ENCODE data around the gene USP9X. TPM values are rescaled to one million over a fixed set of nuclear protein-coding genes. Genes with fewer than 3 reads are reported as not detected.
"Not testable (repeated sequence)": the region's sequence is repeated elsewhere in the genome, so short reads cannot be mapped to it uniquely, and the experiment has no call there.

USP9X gene
- polyA plus RNA-seq, 2 donors = 8.6 to 13.7 TPM

- Histone ChIP-seq H3K27me3 (ENCODE audit: control insufficient read depth in 1 of 2, insufficient read depth in 2 of 2, low read length in 2 of 2) (no peaks in the 10 kb centered on the region), H3K36me3 (ENCODE audit: control insufficient read depth in 2 of 2, insufficient read depth in 2 of 2, low read length in 1 of 2) (no peaks in the 10 kb centered on the region), H3K4me1 (ENCODE audit: control insufficient read depth in 2 of 2, insufficient read depth in 2 of 2, low read length in 1 of 2) (peaks cover 2 to 4% of the 10 kb centered on the region in 2 donors), H3K27ac (ENCODE audit: low read depth in 2 of 2, low read length in 1 of 2) (no peak overlapping the region), H3K4me3 (ENCODE audit: low read depth in 1 of 2, low read length in 2 of 2) (no peak overlapping the region), H3K9me3 (ENCODE audit: control insufficient read depth in 2 of 2, insufficient read depth in 1 of 2, low read depth in 1 of 2, low read length in 1 of 2) (no peaks in the 10 kb centered on the region)
- WGBS, 2 donors = 55 to 64% methylated on average over 7 of the region's 7 CpGs
Observed at GRCh38 chrX:41096339-41096955, 11.2 kb downstream of the USP9X start.

GRCh38 chrX:41097326-41097725 lies 12.1 kb downstream of the USP9X start:
- Histone ChIP-seq H3K27me3 (ENCODE audit: control insufficient read depth in 1 of 2, insufficient read depth in 2 of 2, low read length in 2 of 2) (no peaks in the 10 kb centered on the region), H3K4me1 (ENCODE audit: control insufficient read depth in 2 of 2, insufficient read depth in 2 of 2, low read length in 1 of 2) (peaks cover 0 to 4% of the 10 kb centered on the region in 2 donors), H3K9me3 (ENCODE audit: control insufficient read depth in 2 of 2, insufficient read depth in 1 of 2, low read depth in 1 of 2, low read length in 1 of 2) (no peaks in the 10 kb centered on the region), H3K4me3 (ENCODE audit: low read depth in 1 of 2, low read length in 2 of 2) (no peak overlapping the region), H3K36me3 (ENCODE audit: control insufficient read depth in 2 of 2, insufficient read depth in 2 of 2, low read length in 1 of 2) (no peaks in the 10 kb centered on the region), H3K27ac (ENCODE audit: low read depth in 2 of 2, low read length in 1 of 2) (no peak overlapping the region)

GRCh38 chrX:41100200-41100599 lies 15.0 kb downstream of the USP9X start:
- Histone ChIP-seq H3K9me3 (ENCODE audit: control insufficient read depth in 2 of 2, insufficient read depth in 1 of 2, low read depth in 1 of 2, low read length in 1 of 2) (no peaks in the 10 kb centered on the region), H3K27ac (ENCODE audit: low read depth in 2 of 2, low read length in 1 of 2) (no peak overlapping the region), H3K36me3 (ENCODE audit: control insufficient read depth in 2 of 2, insufficient read depth in 2 of 2, low read length in 1 of 2) (no peaks in the 10 kb centered on the region), H3K27me3 (ENCODE audit: control insufficient read depth in 1 of 2, insufficient read depth in 2 of 2, low read length in 2 of 2) (no peaks in the 10 kb centered on the region), H3K4me3 (ENCODE audit: low read depth in 1 of 2, low read length in 2 of 2) (no peak overlapping the region), H3K4me1 (ENCODE audit: control insufficient read depth in 2 of 2, insufficient read depth in 2 of 2, low read length in 1 of 2) (peaks cover 0 to 4% of the 10 kb centered on the region in 2 donors)
- WGBS, 2 donors = 46 to 56% methylated on average over 3 of the region's 3 CpGs

- H3K4me3 ChIP-seq (ENCODE audit: low read depth in 1 of 2, low read length in 2 of 2) = no peak overlapping the region
- H3K4me1 ChIP-seq (ENCODE audit: control insufficient read depth in 2 of 2, insufficient read depth in 2 of 2, low read length in 1 of 2) = peaks cover 0 to 4% of the 10 kb centered on the region in 2 donors
- H3K36me3 ChIP-seq (ENCODE audit: control insufficient read depth in 2 of 2, insufficient read depth in 2 of 2, low read length in 1 of 2) = no peaks in the 10 kb centered on the region
- WGBS, 2 donors = 90 to 94% methylated on average over 4 of the region's 4 CpGs
- H3K27me3 ChIP-seq (ENCODE audit: control insufficient read depth in 1 of 2, insufficient read depth in 2 of 2, low read length in 2 of 2) = no peaks in the 10 kb centered on the region
- H3K9me3 ChIP-seq (ENCODE audit: control insufficient read depth in 2 of 2, insufficient read depth in 1 of 2, low read depth in 1 of 2, low read length in 1 of 2) = no peaks in the 10 kb centered on the region
- H3K27ac ChIP-seq (ENCODE audit: low read depth in 2 of 2, low read length in 1 of 2) = no peak overlapping the region
Observed at GRCh38 chrX:41100819-41101218, 15.6 kb downstream of the USP9X start.

GRCh38 chrX:41105005-41105404 lies 19.8 kb downstream of the USP9X start:
- H3K27me3 ChIP-seq (ENCODE audit: control insufficient read depth in 1 of 2, insufficient read depth in 2 of 2, low read length in 2 of 2) = no peaks in the 10 kb centered on the region
- H3K4me1 ChIP-seq (ENCODE audit: control insufficient read depth in 2 of 2, insufficient read depth in 2 of 2, low read length in 1 of 2) = no peaks in the 10 kb centered on the region
- no peaks in the 10 kb centered on the region for H3K9me3 ChIP-seq (ENCODE audit: control insufficient read depth in 2 of 2, insufficient read depth in 1 of 2, low read depth in 1 of 2, low read length in 1 of 2)
- H3K36me3 ChIP-seq (ENCODE audit: control insufficient read depth in 2 of 2, insufficient read depth in 2 of 2, low read length in 1 of 2) = no peaks in the 10 kb centered on the region
- 64 to 81% methylated on average over 2 of the region's 2 CpGs for WGBS, 2 donors
- no peak overlapping the region for H3K4me3 ChIP-seq (ENCODE audit: low read depth in 1 of 2, low read length in 2 of 2)
- no peak overlapping the region for H3K27ac ChIP-seq (ENCODE audit: low read depth in 2 of 2, low read length in 1 of 2)

GRCh38 chrX:41106257-41106656 lies 21.0 kb downstream of the USP9X start:
- not testable (repeated sequence) for H3K9me3 ChIP-seq (ENCODE audit: control insufficient read depth in 2 of 2, insufficient read depth in 1 of 2, low read depth in 1 of 2, low read length in 1 of 2); H3K27me3 ChIP-seq (ENCODE audit: control insufficient read depth in 1 of 2, insufficient read depth in 2 of 2, low read length in 2 of 2); H3K27ac ChIP-seq (ENCODE audit: low read depth in 2 of 2, low read length in 1 of 2); H3K4me1 ChIP-seq (ENCODE audit: control insufficient read depth in 2 of 2, insufficient read depth in 2 of 2, low read length in 1 of 2); H3K36me3 ChIP-seq (ENCODE audit: control insufficient read depth in 2 of 2, insufficient read depth in 2 of 2, low read length in 1 of 2); H3K4me3 ChIP-seq (ENCODE audit: low read depth in 1 of 2, low read length in 2 of 2)
- 90 to 95% methylated on average over 3 of the region's 3 CpGs for WGBS, 2 donors

- H3K36me3 ChIP-seq (ENCODE audit: control insufficient read depth in 2 of 2, insufficient read depth in 2 of 2, low read length in 1 of 2) = no peaks in the 10 kb centered on the region
- no peaks in the 10 kb centered on the region for H3K27me3 ChIP-seq (ENCODE audit: control insufficient read depth in 1 of 2, insufficient read depth in 2 of 2, low read length in 2 of 2)
Observed at GRCh38 chrX:41108007-41108406, 22.8 kb downstream of the USP9X start.

GRCh38 chrX:41108463-41109205 lies 23.4 kb downstream of the USP9X start:
- Histone ChIP-seq H3K27me3 (ENCODE audit: control insufficient read depth in 1 of 2, insufficient read depth in 2 of 2, low read length in 2 of 2) (no peaks in the 10 kb centered on the region), H3K9me3 (ENCODE audit: control insufficient read depth in 2 of 2, insufficient read depth in 1 of 2, low read depth in 1 of 2, low read length in 1 of 2) (no peaks in the 10 kb centered on the region), H3K36me3 (ENCODE audit: control insufficient read depth in 2 of 2, insufficient read depth in 2 of 2, low read length in 1 of 2) (no peaks in the 10 kb centered on the region), H3K4me1 (ENCODE audit: control insufficient read depth in 2 of 2, insufficient read depth in 2 of 2, low read length in 1 of 2) (no peaks in the 10 kb centered on the region), H3K27ac (ENCODE audit: low read depth in 2 of 2, low read length in 1 of 2) (no peak overlapping the region), H3K4me3 (ENCODE audit: low read depth in 1 of 2, low read length in 2 of 2) (no peak overlapping the region)
- WGBS, 2 donors = 64 to 70% methylated on average over 5 of the region's 5 CpGs

More at GRCh38 chrX:41108007-41108406, 22.8 kb downstream of the USP9X start:
- Histone ChIP-seq H3K27ac (ENCODE audit: low read depth in 2 of 2, low read length in 1 of 2) (no peak overlapping the region), H3K9me3 (ENCODE audit: control insufficient read depth in 2 of 2, insufficient read depth in 1 of 2, low read depth in 1 of 2, low read length in 1 of 2) (no peaks in the 10 kb centered on the region), H3K4me3 (ENCODE audit: low read depth in 1 of 2, low read length in 2 of 2) (no peak overlapping the region), H3K4me1 (ENCODE audit: control insufficient read depth in 2 of 2, insufficient read depth in 2 of 2, low read length in 1 of 2) (no peaks in the 10 kb centered on the region)
- 50 to 68% methylated on average over 1 of the region's 1 CpG for WGBS, 2 donors

GRCh38 chrX:41110801-41111625 lies 25.8 kb downstream of the USP9X start:
- 55 to 72% methylated on average over 7 of the region's 7 CpGs for WGBS, 2 donors
- H3K4me3 ChIP-seq (ENCODE audit: low read depth in 1 of 2, low read length in 2 of 2) = no peak overlapping the region
- no peaks in the 10 kb centered on the region for H3K36me3 ChIP-seq (ENCODE audit: control insufficient read depth in 2 of 2, insufficient read depth in 2 of 2, low read length in 1 of 2)
- H3K27ac ChIP-seq (ENCODE audit: low read depth in 2 of 2, low read length in 1 of 2) = no peak overlapping the region
- no peaks in the 10 kb centered on the region for H3K9me3 ChIP-seq (ENCODE audit: control insufficient read depth in 2 of 2, insufficient read depth in 1 of 2, low read depth in 1 of 2, low read length in 1 of 2)
- H3K4me1 ChIP-seq (ENCODE audit: control insufficient read depth in 2 of 2, insufficient read depth in 2 of 2, low read length in 1 of 2) = no peaks in the 10 kb centered on the region
- H3K27me3 ChIP-seq (ENCODE audit: control insufficient read depth in 1 of 2, insufficient read depth in 2 of 2, low read length in 2 of 2) = no peaks in the 10 kb centered on the region
